Prostate gland (tissue), 2 donors: ENCODE data around the gene PIEZO2.

ENCODE experiments used
- POLR2A ChIP-seq: fragments of 450-650 bp; IDR thresholded peaks from one replicate; pipeline ENCODE4 v1.6.1; 2016; ENCODE audit warnings: antibody characterized with exemption, mild to moderate bottlenecking
- POLR2AphosphoS5 ChIP-seq: sonication (generic); formaldehyde crosslinking; IDR thresholded peaks from one replicate; pipeline ENCODE4 v1.6.1; 2017; ENCODE audit warnings: antibody characterized with exemption
- TF ChIP-seq, protein P1 (sequence below), 4 experiments: fragments of 200-600 bp in 2 of 4; fragments of 450-650 bp in 2 of 4; sonication (generic) in 2 of 4; IDR thresholded peaks; 1 replicate in 3 of 4; 2 replicates in 1 of 4; pipeline ENCODE4 v1.5.1; 2016 to 2019; ENCODE audit warnings: antibody characterized with exemption in 4 of 4, mild to moderate bottlenecking in 2 of 4, moderate library complexity in 2 of 4

DNA sequence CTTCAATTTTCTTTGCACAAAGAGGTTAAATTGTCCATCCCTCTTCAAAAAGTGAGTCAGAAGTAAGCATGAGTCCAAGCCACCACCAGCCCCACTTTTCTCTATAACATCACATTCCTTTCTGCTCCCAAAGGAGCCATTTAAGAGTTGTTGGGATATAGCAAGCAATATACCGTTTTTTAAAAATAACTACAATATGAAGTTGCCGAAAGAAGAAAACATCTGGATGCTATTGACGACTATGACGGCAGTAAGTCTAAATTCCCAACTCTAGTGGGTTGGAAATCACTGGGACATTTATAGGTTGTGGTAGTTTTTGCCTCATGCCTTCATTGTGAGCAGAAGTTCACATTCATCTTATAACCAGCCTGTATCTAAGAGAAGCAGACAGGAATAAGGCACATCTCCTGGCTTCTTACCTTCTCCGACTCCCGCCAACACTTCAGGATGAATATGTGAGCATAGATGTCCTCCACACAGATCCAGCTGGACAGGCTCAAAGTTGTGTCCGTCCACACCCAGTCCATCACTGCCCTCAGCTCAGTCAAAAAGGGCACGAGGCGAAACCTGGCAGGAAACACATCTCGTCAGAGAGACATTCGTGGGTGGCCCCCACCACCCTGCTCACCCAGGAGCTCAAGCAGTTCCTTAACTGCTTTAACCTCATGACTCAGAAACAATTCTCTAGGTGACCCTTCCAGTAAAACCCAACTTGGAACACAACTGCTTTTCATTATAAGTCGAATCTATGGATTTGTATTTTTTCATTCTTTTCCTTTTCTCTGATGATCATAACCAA lies 459.9 kb downstream of the PIEZO2 start:
- TF ChIP-seq, protein P1, sequence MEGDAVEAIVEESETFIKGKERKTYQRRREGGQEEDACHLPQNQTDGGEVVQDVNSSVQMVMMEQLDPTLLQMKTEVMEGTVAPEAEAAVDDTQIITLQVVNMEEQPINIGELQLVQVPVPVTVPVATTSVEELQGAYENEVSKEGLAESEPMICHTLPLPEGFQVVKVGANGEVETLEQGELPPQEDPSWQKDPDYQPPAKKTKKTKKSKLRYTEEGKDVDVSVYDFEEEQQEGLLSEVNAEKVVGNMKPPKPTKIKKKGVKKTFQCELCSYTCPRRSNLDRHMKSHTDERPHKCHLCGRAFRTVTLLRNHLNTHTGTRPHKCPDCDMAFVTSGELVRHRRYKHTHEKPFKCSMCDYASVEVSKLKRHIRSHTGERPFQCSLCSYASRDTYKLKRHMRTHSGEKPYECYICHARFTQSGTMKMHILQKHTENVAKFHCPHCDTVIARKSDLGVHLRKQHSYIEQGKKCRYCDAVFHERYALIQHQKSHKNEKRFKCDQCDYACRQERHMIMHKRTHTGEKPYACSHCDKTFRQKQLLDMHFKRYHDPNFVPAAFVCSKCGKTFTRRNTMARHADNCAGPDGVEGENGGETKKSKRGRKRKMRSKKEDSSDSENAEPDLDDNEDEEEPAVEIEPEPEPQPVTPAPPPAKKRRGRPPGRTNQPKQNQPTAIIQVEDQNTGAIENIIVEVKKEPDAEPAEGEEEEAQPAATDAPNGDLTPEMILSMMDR (IDR thresholded peaks at IDR 0.05) = no peak
- TF ChIP-seq POLR2AphosphoS5 (no peak), POLR2A (no peak)
